ENCODE results near the gene THSD1. TPM values are rescaled to one million over a fixed set of nuclear protein-coding genes. Genes with fewer than 3 reads are reported as not detected.
"Not testable (repeated sequence)": the region's sequence is repeated elsewhere in the genome, so short reads cannot be mapped to it uniquely, and the experiment has no call there.

The THSD1 gene
- polyA plus RNA-seq, 1 donor from 2014 or later, result 2.3 TPM

DNA sequence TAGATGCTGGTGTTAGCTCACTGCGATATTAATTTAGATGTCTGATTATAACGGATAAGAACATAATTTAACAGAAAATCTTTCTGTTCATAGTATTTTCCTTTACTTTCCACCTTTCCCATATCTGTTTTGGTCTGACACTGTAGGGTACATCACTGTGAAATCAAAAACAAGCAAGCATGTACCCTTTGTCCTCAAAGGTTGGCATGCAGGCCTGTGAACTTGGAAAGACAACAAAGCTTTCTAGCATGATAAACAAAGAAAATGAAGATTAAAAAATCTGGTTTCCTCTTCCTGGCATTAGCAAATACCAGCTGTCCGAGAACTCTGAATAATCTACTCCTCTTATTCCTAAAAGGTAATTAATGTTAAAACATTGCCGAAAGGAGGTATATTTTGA is 31.6 kb downstream of the THSD1 start:
- Histone ChIP-seq H3K27ac (ENCODE audit: low read length) (no peak overlapping the region), H3K9me3 (ENCODE audit: low read length) (no peaks in the 10 kb centered on the region), H3K4me2 (ENCODE audit: low read length) (no peak overlapping the region), H3K4me3 (ENCODE audit: low read length) (no peak overlapping the region), H2AFZ (ENCODE audit: low read depth, low read length) (no peak overlapping the region), H3K79me2 (replicated peaks; ENCODE audit: insufficient read depth, low read length) (no peaks in the 10 kb centered on the region), H3K27me3 (ENCODE audit: insufficient read depth, low read depth, low read length) (no peaks in the 10 kb centered on the region), H3K36me3 (ENCODE audit: insufficient read depth, low read length) (no peaks in the 10 kb centered on the region), H4K20me1 (ENCODE audit: insufficient read depth) (no peaks in the 10 kb centered on the region), H3F3A (ENCODE audit: insufficient read depth, low read length, poor library complexity, severe bottlenecking) (no peaks in the 10 kb centered on the region), H3K9me2 (ENCODE audit: insufficient read depth, low read length) (no peaks in the 10 kb centered on the region), H3K9ac (ENCODE audit: low read length) (no peak overlapping the region)
- no peak for TF ChIP-seq POLR2AphosphoS5 (IDR thresholded peaks at IDR 0.05)
- no peak for TF ChIP-seq EZH2 (IDR thresholded peaks at IDR 0.05; ENCODE audit: borderline replicate concordance, insufficient read depth, low read length, poor library complexity, severe bottlenecking)
- TF ChIP-seq, protein P1, sequence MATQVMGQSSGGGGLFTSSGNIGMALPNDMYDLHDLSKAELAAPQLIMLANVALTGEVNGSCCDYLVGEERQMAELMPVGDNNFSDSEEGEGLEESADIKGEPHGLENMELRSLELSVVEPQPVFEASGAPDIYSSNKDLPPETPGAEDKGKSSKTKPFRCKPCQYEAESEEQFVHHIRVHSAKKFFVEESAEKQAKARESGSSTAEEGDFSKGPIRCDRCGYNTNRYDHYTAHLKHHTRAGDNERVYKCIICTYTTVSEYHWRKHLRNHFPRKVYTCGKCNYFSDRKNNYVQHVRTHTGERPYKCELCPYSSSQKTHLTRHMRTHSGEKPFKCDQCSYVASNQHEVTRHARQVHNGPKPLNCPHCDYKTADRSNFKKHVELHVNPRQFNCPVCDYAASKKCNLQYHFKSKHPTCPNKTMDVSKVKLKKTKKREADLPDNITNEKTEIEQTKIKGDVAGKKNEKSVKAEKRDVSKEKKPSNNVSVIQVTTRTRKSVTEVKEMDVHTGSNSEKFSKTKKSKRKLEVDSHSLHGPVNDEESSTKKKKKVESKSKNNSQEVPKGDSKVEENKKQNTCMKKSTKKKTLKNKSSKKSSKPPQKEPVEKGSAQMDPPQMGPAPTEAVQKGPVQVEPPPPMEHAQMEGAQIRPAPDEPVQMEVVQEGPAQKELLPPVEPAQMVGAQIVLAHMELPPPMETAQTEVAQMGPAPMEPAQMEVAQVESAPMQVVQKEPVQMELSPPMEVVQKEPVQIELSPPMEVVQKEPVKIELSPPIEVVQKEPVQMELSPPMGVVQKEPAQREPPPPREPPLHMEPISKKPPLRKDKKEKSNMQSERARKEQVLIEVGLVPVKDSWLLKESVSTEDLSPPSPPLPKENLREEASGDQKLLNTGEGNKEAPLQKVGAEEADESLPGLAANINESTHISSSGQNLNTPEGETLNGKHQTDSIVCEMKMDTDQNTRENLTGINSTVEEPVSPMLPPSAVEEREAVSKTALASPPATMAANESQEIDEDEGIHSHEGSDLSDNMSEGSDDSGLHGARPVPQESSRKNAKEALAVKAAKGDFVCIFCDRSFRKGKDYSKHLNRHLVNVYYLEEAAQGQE (IDR thresholded peaks at IDR 0.05; ENCODE audit: borderline replicate concordance), result no peak
- TF ChIP-seq SMC3 (conservative IDR thresholded peaks at IDR 0.05; ENCODE audit: poor library complexity), result no peak
- no peak for TF ChIP-seq MXI1 (conservative IDR thresholded peaks at IDR 0.05; ENCODE audit: poor library complexity, severe bottlenecking)

DNA sequence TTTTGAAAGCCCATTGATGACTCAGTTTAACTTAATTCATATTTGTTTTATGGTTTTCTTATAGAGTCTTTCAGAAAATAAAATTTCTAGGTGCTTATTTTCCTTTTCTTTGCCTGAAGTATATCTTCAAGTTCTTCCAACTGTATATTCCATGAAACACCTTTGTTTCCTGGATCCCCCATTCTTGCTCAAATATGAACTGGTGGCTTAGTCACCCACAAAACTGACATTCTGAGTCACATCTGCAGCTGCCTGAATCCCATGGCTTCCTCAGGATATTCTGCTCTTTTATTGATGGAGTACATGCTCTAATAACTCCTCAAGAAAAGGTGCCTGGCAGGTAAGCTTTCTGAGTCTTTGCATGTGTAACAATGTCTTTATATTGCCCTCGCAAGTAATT is 32.7 kb downstream of the THSD1 start:
- H3K4me2 ChIP-seq (ENCODE audit: low read length); H3K4me3 ChIP-seq (ENCODE audit: low read length); H3K36me3 ChIP-seq (ENCODE audit: insufficient read depth, low read length); H3F3A ChIP-seq (ENCODE audit: insufficient read depth, low read length, poor library complexity, severe bottlenecking); H3K79me2 ChIP-seq (replicated peaks; ENCODE audit: insufficient read depth, low read length); H4K20me1 ChIP-seq (ENCODE audit: insufficient read depth); H3K9me3 ChIP-seq (ENCODE audit: low read length); H2AFZ ChIP-seq (ENCODE audit: low read depth, low read length); H3K9me2 ChIP-seq (ENCODE audit: insufficient read depth, low read length); H3K9ac ChIP-seq (ENCODE audit: low read length); H3K27ac ChIP-seq (ENCODE audit: low read length); H3K27me3 ChIP-seq (ENCODE audit: insufficient read depth, low read depth, low read length): not testable (repeated sequence)

DNA sequence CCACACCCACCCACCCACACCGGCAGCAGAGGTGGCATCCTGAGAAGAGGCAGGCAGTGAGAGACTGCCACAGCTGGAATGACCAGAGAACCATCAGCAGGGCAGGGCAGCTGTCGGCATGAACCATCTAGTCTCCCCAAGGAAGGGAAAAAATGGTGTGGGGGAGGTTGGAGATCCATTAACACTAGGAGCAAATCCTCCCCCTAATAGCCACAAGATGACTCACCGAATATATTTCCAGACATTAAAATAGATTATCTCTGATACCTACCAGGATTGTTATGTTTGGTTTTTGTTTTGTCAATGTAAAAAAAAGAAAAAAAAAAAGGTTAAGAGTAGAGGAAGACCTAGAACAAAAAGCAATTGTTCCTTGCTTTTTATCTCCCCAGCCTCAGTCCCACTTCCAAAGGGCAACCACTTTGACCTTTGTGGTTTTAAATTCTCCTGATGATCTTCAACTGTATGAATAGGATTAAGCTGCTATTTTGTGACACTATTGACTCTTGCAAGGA is 34.2 kb downstream of the THSD1 start:
- TF ChIP-seq TAF1 (IDR thresholded peaks at IDR 0.05; ENCODE audit: low read depth) (no peak), MXI1 (conservative IDR thresholded peaks at IDR 0.05; ENCODE audit: poor library complexity, severe bottlenecking) (no peak), RAD21 (conservative IDR thresholded peaks at IDR 0.05) (no peak)
- Histone ChIP-seq H3K9me3 (ENCODE audit: low read length) (no peaks in the 10 kb centered on the region), H3K9me2 (ENCODE audit: insufficient read depth, low read length) (no peaks in the 10 kb centered on the region), H3K36me3 (ENCODE audit: insufficient read depth, low read length) (no peaks in the 10 kb centered on the region), H4K20me1 (ENCODE audit: insufficient read depth) (no peaks in the 10 kb centered on the region), H3K4me2 (ENCODE audit: low read length) (no peak overlapping the region), H3K4me3 (ENCODE audit: low read length) (no peak overlapping the region), H3F3A (ENCODE audit: insufficient read depth, low read length, poor library complexity, severe bottlenecking) (no peaks in the 10 kb centered on the region), H3K79me2 (replicated peaks; ENCODE audit: insufficient read depth, low read length) (no peaks in the 10 kb centered on the region), H3K27me3 (ENCODE audit: insufficient read depth, low read depth, low read length) (no peaks in the 10 kb centered on the region), H3K9ac (ENCODE audit: low read length) (no peak overlapping the region), H3K27ac (ENCODE audit: low read length) (no peak overlapping the region), H2AFZ (ENCODE audit: low read depth, low read length) (no peak overlapping the region)

DNA sequence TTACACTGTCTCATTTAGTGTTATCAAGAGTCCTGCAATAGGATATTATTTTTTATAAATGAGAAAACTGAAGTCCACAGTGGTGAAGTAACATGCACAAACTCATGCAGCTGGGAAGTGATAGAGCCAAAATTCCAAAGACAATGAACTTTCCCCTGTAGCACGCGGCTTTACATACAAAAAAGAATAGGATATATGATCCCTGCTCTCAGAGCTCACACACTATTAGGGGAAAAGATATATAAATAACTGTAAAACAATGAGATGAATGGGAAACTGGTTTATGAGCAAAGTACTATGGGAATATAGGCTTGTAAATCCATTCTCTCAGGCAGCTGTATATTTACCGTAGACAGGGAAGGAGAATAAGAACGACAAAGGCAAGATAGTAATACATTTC is 39.7 kb downstream of the THSD1 start:
- no peaks in the 10 kb centered on the region for H3F3A ChIP-seq (ENCODE audit: insufficient read depth, low read length, poor library complexity, severe bottlenecking)
- TF ChIP-seq EZH2 (IDR thresholded peaks at IDR 0.05; ENCODE audit: borderline replicate concordance, insufficient read depth, low read length, poor library complexity, severe bottlenecking) (no peak), EP300 (conservative IDR thresholded peaks at IDR 0.05; ENCODE audit: poor library complexity, severe bottlenecking) (no peak), RAD21 (conservative IDR thresholded peaks at IDR 0.05) (no peak), MXI1 (conservative IDR thresholded peaks at IDR 0.05; ENCODE audit: poor library complexity, severe bottlenecking) (no peak), TAF1 (IDR thresholded peaks at IDR 0.05; ENCODE audit: low read depth) (no peak), POLR2AphosphoS5 (IDR thresholded peaks at IDR 0.05) (no peak), SMC3 (conservative IDR thresholded peaks at IDR 0.05; ENCODE audit: poor library complexity) (no peak)
- TF ChIP-seq, protein P1 (IDR thresholded peaks at IDR 0.05; ENCODE audit: borderline replicate concordance), result no peak
- TF ChIP-seq, protein P2, sequence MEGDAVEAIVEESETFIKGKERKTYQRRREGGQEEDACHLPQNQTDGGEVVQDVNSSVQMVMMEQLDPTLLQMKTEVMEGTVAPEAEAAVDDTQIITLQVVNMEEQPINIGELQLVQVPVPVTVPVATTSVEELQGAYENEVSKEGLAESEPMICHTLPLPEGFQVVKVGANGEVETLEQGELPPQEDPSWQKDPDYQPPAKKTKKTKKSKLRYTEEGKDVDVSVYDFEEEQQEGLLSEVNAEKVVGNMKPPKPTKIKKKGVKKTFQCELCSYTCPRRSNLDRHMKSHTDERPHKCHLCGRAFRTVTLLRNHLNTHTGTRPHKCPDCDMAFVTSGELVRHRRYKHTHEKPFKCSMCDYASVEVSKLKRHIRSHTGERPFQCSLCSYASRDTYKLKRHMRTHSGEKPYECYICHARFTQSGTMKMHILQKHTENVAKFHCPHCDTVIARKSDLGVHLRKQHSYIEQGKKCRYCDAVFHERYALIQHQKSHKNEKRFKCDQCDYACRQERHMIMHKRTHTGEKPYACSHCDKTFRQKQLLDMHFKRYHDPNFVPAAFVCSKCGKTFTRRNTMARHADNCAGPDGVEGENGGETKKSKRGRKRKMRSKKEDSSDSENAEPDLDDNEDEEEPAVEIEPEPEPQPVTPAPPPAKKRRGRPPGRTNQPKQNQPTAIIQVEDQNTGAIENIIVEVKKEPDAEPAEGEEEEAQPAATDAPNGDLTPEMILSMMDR (IDR thresholded peaks at IDR 0.05; ENCODE audit: poor library complexity, severe bottlenecking), result no peak
- H3K27ac ChIP-seq (ENCODE audit: low read length), result no peak overlapping the region
- no peaks in the 10 kb centered on the region for H3K36me3 ChIP-seq (ENCODE audit: insufficient read depth, low read length)
- H3K4me2 ChIP-seq (ENCODE audit: low read length), result no peak overlapping the region
- H3K79me2 ChIP-seq (replicated peaks; ENCODE audit: insufficient read depth, low read length), result no peaks in the 10 kb centered on the region
- H3K4me3 ChIP-seq (ENCODE audit: low read length), result no peak overlapping the region
- H2AFZ ChIP-seq (ENCODE audit: low read depth, low read length), result no peak overlapping the region
- no peaks in the 10 kb centered on the region for H4K20me1 ChIP-seq (ENCODE audit: insufficient read depth)
- H3K27me3 ChIP-seq (ENCODE audit: insufficient read depth, low read depth, low read length), result no peaks in the 10 kb centered on the region
- no peak overlapping the region for H3K9ac ChIP-seq (ENCODE audit: low read length)
- H3K9me3 ChIP-seq (ENCODE audit: low read length), result no peaks in the 10 kb centered on the region
- H3K9me2 ChIP-seq (ENCODE audit: insufficient read depth, low read length), result no peaks in the 10 kb centered on the region

Measured in neural cell (in vitro differentiated cells).